Activated T-helper 17 cell treated with anti-CD3 and anti-CD28 coated beads, Interleukin-2, amount 50 U/mL, for 72 hours (primary cell): ENCODE data around the gene NOS1. TPM values are rescaled to one million over a fixed set of nuclear protein-coding genes. Genes with fewer than 3 reads are reported as not detected.

Source experiments
- ATAC-seq: fragments of 150-1000 bp; cut with Tn5 transposase; replicated peaks from 2 replicates; pipeline ENCODE4 v1.10.0; 2021; ENCODE audit warnings: mild to moderate bottlenecking, moderate library complexity
- H3K27ac Mint-ChIP-seq: one replicate; pipeline ENCODE4 v1.8.0; 2022; ENCODE audit warnings: mixed read lengths
- H3K27me3 Mint-ChIP-seq: one replicate; pipeline ENCODE4 v1.8.0; 2022; ENCODE audit warnings: mixed read lengths
- H3K36me3 Mint-ChIP-seq: one replicate; pipeline ENCODE4 v1.8.0; 2022; ENCODE audit warnings: low read depth, mild to moderate bottlenecking, mixed read lengths
- H3K4me1 Mint-ChIP-seq: one replicate; pipeline ENCODE4 v1.8.0; 2022; ENCODE audit warnings: mixed read lengths
- H3K4me3 Mint-ChIP-seq: one replicate; pipeline ENCODE4 v1.8.0; 2022; ENCODE audit warnings: mild to moderate bottlenecking, mixed read lengths
- H3K9me3 Mint-ChIP-seq: one replicate; pipeline ENCODE4 v1.8.0; 2022; ENCODE audit warnings: mixed read lengths
- total RNA-seq, 2 donors: library from RNA; stranded (reverse); gene quantifications; one replicate each; pipeline ENCODE4 v1.2.3, GENCODE V29; 2022

The NOS1 gene
- total RNA-seq, 2 donors from 2014 or later, result 0.03 TPM; not detected in 1

DNA sequence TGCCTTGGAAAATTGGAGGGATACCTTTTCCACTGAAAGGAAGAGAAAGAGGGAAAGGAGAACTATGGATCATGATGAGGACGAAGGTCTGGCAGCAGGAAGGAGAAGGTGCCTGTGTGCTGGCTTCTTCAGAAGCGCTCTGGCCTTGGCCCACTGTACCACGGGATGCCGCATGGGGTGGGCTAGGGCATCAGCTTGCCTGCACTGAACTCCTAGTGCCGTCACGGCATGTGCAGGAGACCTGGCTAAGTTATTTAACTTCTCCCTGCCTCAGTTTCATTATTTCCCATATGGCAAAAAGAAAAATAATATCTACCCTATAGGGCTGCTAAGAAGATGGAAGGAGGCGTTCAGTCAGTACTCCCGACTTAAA lies 199.3 kb downstream of the NOS1 start:
- ATAC-seq, result no peak
- H3K27ac Mint-ChIP-seq, result peak overlapping the region; percentile 84
- peaks cover 97% of the 10 kb centered on the region for H3K36me3 Mint-ChIP-seq
- H3K4me3 Mint-ChIP-seq, result no peak overlapping the region
- H3K9me3 Mint-ChIP-seq, result no peaks in the 10 kb centered on the region
- peaks cover 8% of the 10 kb centered on the region for H3K4me1 Mint-ChIP-seq
- no peaks in the 10 kb centered on the region for H3K27me3 Mint-ChIP-seq

DNA sequence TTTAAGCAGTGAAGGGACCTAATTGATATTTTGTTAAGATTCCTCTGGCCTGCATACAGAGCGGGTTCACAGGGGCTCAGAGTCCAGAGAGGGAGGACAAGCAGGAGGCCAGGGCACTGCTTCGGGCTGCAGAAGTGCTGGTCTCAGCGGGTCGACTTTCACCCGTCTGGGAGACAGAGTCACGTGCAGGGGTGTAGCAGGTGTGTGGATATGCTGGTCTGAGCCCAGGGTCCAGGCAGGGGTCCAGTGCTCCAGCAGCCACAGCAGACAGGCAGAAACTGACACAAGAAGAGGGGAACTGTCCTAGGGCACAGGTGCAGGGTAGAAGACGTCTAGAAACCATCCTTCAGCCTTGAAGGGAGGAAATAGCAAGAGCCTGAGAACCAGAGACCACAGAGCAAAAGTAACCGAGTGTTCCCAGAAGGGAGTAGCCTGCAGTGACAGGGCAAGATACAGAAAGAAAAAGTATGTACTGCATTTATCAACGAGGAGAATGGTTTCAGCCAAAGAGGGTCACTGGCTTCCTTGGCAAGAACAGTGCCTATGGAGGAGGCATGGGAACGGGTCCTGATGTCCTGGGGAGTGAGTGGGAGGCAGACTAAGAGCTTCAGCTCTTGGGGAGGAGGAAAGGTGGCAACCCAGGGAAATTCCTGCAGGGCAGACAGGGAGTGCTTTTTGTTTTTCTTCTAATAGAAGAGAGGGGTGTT lies 199.8 kb downstream of the NOS1 start:
- Mint-ChIP-seq H3K4me3 (no peak overlapping the region), H3K36me3 (peaks cover 97% of the 10 kb centered on the region), H3K27ac (peak overlapping the region; percentile 84)

DNA sequence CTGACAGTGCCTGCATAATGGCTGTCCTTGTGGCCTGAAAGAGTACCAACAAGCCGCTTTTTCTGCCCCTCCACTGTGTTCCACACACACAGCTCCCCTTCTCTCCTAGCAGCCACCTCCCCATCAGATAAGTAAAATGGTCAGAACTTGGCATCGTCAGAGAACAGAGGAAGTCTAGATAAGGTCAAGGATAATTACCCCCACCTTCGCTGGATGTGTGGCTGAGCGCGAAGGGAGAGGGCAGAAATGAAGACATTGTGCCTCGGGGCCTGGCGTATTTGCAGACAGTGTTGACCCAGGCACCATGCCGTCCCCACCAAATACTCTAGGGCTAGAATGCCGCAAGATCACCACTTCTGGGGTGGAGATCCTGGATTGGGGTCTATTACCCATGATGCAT lies 201.8 kb downstream of the NOS1 start:
- H3K27ac Mint-ChIP-seq, result peak overlapping the region; percentile 48
- no peak for ATAC-seq
- H3K4me1 Mint-ChIP-seq, result peaks cover 8% of the 10 kb centered on the region
- H3K36me3 Mint-ChIP-seq, result peaks cover 97% of the 10 kb centered on the region
- no peak overlapping the region for H3K4me3 Mint-ChIP-seq
- no peaks in the 10 kb centered on the region for H3K9me3 Mint-ChIP-seq
- no peaks in the 10 kb centered on the region for H3K27me3 Mint-ChIP-seq

More for the DNA sequence above, 199.8 kb downstream of the NOS1 start:
- Mint-ChIP-seq H3K4me1 (peaks cover 8% of the 10 kb centered on the region), H3K9me3 (no peaks in the 10 kb centered on the region), H3K27me3 (no peaks in the 10 kb centered on the region)
- ATAC-seq, result no peak

DNA sequence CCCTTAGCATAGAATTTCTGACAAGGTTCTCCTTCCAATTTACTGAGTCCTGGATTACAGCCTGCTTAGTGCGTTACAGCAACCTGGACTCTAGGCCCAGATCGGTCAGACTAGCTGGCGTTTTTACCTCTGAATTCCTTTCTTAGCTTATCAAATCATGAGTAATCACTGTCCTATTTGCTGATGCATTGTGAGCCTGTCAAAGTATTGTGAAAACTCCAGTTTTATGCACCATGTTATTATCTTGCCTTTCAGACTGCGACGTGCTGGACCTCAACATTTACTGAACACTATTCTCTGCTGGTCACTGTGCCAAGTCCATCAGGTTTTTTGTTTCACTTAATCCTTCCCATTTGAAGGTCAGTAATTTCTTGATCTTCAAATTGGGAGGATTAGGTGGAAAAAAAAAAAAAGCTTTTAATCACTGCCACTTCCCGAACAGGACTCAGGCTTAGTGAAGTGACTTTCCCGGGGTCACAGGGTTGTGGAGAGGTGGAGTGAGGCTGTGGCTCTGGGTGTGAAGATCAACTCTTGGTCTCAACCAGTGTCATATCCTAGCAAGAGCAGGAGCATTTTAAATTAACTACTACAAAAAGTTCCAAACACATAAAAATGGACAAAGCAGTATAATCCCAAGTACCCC lies 202.4 kb downstream of the NOS1 start:
- Mint-ChIP-seq H3K27me3 (no peaks in the 10 kb centered on the region), H3K4me1 (peaks cover 8% of the 10 kb centered on the region), H3K4me3 (no peak overlapping the region), H3K9me3 (no peaks in the 10 kb centered on the region), H3K36me3 (peaks cover 97% of the 10 kb centered on the region), H3K27ac (peak overlapping the region; percentile 48)
- ATAC-seq, result no peak

Other genes with a start within 250 kb of the NOS1 start
- gene FBXO21, start 171.2 kb downstream of the NOS1 start, total RNA-seq, result 10 to 100 TPM; 30.1 to 33.9 TPM